ENCODE results near the gene PTPRN2. TPM values are rescaled to one million over a fixed set of nuclear protein-coding genes. Genes with fewer than 3 reads are reported as not detected.

PTPRN2 gene
- total RNA-seq, 1 donor from 2014 or later, result 1.8 TPM

GRCh38 chr7:158588878-158589442 lies 1.3 kb upstream of the PTPRN2 start:
- no peak for DNase-seq
- H3K27me3 Mint-ChIP-seq, result peaks cover 33% of the 10 kb centered on the region
- ChIA-PET POLR2A (no interaction called here), CTCF (no interaction called here)
- peak overlapping the region; percentile 44 for H3K4me3 Mint-ChIP-seq
- H3K9me3 Mint-ChIP-seq, result no peaks in the 10 kb centered on the region
- intact Hi-C loops (cut with micrococcal nuclease), result no loop called here
- H3K27ac Mint-ChIP-seq, result no peak overlapping the region
- TF ChIP-seq CTCF (IDR thresholded peaks at IDR 0.05), result no peak
- H3K36me3 Mint-ChIP-seq (ENCODE audit: low read depth), result no peaks in the 10 kb centered on the region
- H3K4me1 Mint-ChIP-seq, result peaks cover 12% of the 10 kb centered on the region
- ATAC-seq (ENCODE audit: low read depth), result no peak

GRCh38 chr7:158588085-158588877 lies 658 bp upstream of the PTPRN2 start:
- DNase-seq, result no peak
- no peaks in the 10 kb centered on the region for H3K9me3 Mint-ChIP-seq
- POLR2A ChIA-PET, result no interaction called here

GRCh38 chr7:158586499-158587161 lies 993 bp downstream of the PTPRN2 start:
- no peak overlapping the region for H3K4me3 Mint-ChIP-seq
- no peak for ATAC-seq (ENCODE audit: low read depth)
- CTCF ChIA-PET, result no interaction called here
- no peak for TF ChIP-seq CTCF (IDR thresholded peaks at IDR 0.05)
- H3K4me1 Mint-ChIP-seq, result peaks cover 19% of the 10 kb centered on the region
- H3K27ac Mint-ChIP-seq, result no peak overlapping the region
- no peaks in the 10 kb centered on the region for H3K9me3 Mint-ChIP-seq
- no peak for DNase-seq
- POLR2A ChIA-PET, result no interaction called here
- peaks cover 52% of the 10 kb centered on the region for H3K27me3 Mint-ChIP-seq
- intact Hi-C loops (cut with micrococcal nuclease), result no loop called here
- no peaks in the 10 kb centered on the region for H3K36me3 Mint-ChIP-seq (ENCODE audit: low read depth)

More at GRCh38 chr7:158588085-158588877, 658 bp upstream of the PTPRN2 start:
- intact Hi-C loops (cut with micrococcal nuclease), result no loop called here
- CTCF ChIA-PET, result no interaction called here
- no peak for TF ChIP-seq CTCF (IDR thresholded peaks at IDR 0.05)
- Mint-ChIP-seq H3K27ac (no peak overlapping the region), H3K27me3 (peaks cover 40% of the 10 kb centered on the region), H3K4me3 (peak overlapping the region; percentile 44), H3K4me1 (peaks cover 12% of the 10 kb centered on the region), H3K36me3 (ENCODE audit: low read depth) (no peaks in the 10 kb centered on the region)
- ATAC-seq (ENCODE audit: low read depth), result peak; percentile 12

- H3K9me3 Mint-ChIP-seq, result peaks cover under 1% of the 10 kb centered on the region
- H3K27me3 Mint-ChIP-seq, result peaks cover 54% of the 10 kb centered on the region
- POLR2A ChIA-PET, result no interaction called here
- ATAC-seq (ENCODE audit: low read depth) (no peak), DNase-seq (no peak)
- peaks cover 21% of the 10 kb centered on the region for H3K4me1 Mint-ChIP-seq
- no peak for TF ChIP-seq CTCF (IDR thresholded peaks at IDR 0.05)
- CTCF ChIA-PET, result no interaction called here
- H3K4me3 Mint-ChIP-seq, result peak overlapping the region; percentile 52
- H3K36me3 Mint-ChIP-seq (ENCODE audit: low read depth), result no peaks in the 10 kb centered on the region
- H3K27ac Mint-ChIP-seq, result no peak overlapping the region
- intact Hi-C loops (cut with micrococcal nuclease), result no loop called here
Measured at GRCh38 chr7:158585721-158586498, 1.7 kb downstream of the PTPRN2 start.
